HG02623 (cell line): ENCODE data around the gene RIMS1.
A peak's percentile ranks its signal among the peaks of the same experiment; 100 is the strongest.

Experiments used
- ATAC-seq: cut with Tn5 transposase; IDR thresholded peaks from one replicate; pipeline ENCODE4 v1.9.1; 2021; ENCODE audit warnings: moderate library complexity; ENCODE audit not compliant: unreplicated experiment

RIMS1 gene, protein sequence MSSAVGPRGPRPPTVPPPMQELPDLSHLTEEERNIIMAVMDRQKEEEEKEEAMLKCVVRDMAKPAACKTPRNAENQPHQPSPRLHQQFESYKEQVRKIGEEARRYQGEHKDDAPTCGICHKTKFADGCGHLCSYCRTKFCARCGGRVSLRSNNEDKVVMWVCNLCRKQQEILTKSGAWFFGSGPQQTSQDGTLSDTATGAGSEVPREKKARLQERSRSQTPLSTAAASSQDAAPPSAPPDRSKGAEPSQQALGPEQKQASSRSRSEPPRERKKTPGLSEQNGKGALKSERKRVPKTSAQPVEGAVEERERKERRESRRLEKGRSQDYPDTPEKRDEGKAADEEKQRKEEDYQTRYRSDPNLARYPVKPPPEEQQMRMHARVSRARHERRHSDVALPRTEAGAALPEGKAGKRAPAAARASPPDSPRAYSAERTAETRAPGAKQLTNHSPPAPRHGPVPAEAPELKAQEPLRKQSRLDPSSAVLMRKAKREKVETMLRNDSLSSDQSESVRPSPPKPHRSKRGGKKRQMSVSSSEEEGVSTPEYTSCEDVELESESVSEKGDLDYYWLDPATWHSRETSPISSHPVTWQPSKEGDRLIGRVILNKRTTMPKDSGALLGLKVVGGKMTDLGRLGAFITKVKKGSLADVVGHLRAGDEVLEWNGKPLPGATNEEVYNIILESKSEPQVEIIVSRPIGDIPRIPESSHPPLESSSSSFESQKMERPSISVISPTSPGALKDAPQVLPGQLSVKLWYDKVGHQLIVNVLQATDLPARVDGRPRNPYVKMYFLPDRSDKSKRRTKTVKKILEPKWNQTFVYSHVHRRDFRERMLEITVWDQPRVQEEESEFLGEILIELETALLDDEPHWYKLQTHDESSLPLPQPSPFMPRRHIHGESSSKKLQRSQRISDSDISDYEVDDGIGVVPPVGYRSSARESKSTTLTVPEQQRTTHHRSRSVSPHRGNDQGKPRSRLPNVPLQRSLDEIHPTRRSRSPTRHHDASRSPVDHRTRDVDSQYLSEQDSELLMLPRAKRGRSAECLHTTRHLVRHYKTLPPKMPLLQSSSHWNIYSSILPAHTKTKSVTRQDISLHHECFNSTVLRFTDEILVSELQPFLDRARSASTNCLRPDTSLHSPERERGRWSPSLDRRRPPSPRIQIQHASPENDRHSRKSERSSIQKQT (N-terminal part only)

GRCh38 chr6:71886184-71887005, at the start of gene RIMS1:
TSS of gene RIMS1 (plus strand) at chr6:71886550. CDS start at chr6:71887024, 474 bp downstream.
- ATAC-seq: peak; percentile 79

DNA sequence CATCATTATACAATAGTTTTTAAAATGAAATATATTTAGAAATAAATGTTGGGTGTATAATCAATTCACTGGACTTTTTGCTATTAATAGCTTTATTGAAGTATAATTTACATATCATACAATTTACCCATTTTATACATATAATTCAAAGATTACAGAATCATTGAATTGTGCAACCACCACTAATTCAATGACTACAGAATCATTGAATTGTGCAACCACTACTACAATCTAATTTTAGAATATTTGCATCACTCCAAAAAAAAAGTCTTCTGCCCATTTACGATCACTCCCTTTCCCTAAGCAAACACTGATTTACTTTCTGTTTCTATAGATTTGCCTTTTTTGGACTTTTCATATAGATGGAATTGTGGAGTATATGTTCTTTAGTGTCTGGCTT, 35.1 kb upstream of the RIMS1 start:
- ATAC-seq: no peak

GRCh38 chr6:71852948-71853347, 33.4 kb upstream of the RIMS1 start:
- ATAC-seq: no peak

DNA sequence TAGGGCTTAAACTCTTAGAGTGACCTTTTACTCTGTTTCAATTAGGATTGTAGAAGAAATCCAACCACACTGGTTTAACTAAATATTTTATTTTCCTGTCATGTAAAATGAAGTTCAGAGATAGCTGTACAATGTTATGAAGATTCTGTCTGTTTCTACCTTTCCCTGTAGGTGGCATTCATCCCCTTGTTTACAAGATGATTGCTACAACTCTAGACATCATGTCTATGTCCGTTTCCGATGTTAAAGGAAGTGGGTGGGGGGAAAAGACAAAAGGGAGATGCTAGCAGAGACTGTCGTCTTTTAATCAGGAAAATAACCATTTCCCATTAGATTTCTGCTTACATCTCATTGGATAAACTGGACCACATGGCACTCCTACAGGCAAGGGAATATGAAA, 30.9 kb upstream of the RIMS1 start:
- no peak for ATAC-seq

DNA sequence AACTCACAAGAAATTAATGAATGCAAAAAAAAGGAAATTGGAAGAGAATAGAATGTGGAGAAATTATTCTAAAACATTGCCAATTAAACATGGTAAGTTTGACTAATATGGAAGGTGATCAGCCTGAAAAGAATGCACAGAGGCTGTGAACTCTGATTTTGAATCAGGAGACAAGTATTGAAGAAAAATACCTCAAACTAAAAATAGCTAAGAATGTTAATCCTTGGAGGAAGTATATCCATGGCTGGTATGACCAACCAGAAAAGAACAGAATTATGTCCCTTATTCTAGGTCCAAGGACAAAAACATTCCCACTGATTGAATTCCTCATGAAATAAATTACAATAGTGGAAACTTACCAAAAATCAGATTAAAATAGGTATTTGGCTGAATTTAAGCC, 7.3 kb upstream of the RIMS1 start:
- ATAC-seq: no peak

GRCh38 chr6:71887006-71887743, 825 bp downstream of the RIMS1 start:
- ATAC-seq: no peak

DNA sequence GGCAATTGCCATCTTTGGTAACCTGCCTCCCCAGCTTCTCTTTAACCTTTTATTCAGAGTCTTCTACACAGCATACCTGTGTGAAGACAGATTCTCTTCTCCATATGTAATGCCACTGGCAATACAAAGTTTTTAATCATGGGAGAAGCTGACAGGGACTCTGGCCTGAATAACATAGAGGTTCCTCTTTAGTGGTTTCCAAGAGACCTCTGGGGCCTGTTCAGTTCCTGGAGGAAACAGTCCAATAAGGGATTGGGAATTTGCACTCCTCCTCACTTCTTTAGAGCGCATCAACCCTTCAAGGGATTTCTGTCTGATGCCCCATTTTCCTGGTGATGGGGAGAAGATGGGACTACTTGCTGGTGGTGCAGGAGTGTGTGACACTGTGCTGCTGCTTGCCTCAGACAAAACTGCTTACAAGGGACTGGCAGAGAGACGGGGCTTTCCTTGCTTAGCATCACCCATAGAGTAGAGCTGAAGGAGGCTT, 1.4 kb downstream of the RIMS1 start:
- no peak for ATAC-seq

DNA sequence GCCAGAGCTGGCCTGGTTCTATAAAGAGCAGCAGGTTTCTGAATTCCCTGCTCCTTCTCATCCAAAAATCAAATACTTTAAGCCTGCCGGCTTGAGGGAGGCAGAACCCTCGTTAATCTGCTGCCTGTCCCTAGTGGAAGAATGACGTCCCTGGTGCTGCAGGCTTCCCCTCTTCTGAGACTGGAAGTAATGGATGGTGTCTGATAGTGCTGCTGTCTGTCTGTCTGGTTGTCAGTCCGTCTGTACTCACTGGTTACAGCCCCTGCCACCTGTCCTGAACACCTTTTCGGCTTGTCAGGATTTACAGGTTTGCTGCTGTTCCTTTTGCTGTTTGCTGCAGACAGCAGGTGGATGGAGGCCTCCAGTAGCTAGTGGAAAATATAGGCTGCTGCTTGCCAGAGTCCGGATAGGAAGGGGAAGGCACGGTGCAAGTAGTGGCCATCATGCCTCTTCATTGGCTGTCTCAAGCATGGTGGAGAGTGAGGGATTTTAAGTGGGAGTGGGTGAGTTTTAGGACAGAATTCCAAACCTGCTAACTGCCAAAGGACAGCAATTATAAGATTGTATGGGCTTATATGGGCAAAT, 2.5 kb downstream of the RIMS1 start:
- ATAC-seq: no peak

DNA sequence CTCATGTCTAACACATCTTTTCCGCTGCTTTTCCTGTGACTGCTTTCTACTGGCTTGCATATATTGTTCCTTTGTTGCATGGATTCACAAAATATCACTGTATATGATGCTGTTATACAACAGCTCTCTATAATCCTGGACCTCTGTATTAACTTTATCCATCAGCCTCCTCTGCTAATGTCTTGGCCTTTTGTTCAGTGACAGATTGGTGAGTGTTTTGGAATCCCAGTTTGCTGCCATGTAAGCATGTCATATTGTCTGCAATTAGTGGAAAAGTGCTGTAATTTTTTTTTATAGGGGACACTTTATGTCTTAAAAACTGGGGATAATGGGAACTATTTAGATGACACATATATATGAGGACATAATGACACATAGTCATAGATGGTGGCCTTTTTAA, 3.0 kb downstream of the RIMS1 start:
- no peak for ATAC-seq

- no peak for ATAC-seq
Observed at GRCh38 chr6:71892641-71893040, 6.3 kb downstream of the RIMS1 start.

- ATAC-seq: no peak
Observed at GRCh38 chr6:71900642-71901041, 14.3 kb downstream of the RIMS1 start.

GRCh38 chr6:71902261-71902660, 15.9 kb downstream of the RIMS1 start:
- no peak for ATAC-seq

DNA sequence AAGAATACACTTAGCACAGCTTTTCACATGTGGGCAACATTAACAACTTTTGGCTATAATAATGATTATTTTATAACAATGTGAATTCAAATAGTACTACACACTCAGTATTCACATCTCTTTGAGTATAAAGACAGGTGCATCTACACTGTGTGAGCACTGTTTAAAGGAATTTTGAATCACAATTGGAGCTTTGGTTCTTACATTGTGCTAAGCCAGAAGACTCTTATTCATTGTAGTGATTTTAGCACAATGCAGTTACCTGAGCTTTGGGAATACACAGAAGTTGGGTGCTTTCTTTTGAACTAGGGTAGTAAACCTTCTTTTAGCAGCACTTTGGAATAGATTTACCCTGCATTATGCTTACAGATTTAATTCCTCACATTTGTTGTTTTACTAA, 20.5 kb downstream of the RIMS1 start:
- ATAC-seq: no peak

- peak; percentile 58 for ATAC-seq
Observed at GRCh38 chr6:71908162-71908765, 21.9 kb downstream of the RIMS1 start.

DNA sequence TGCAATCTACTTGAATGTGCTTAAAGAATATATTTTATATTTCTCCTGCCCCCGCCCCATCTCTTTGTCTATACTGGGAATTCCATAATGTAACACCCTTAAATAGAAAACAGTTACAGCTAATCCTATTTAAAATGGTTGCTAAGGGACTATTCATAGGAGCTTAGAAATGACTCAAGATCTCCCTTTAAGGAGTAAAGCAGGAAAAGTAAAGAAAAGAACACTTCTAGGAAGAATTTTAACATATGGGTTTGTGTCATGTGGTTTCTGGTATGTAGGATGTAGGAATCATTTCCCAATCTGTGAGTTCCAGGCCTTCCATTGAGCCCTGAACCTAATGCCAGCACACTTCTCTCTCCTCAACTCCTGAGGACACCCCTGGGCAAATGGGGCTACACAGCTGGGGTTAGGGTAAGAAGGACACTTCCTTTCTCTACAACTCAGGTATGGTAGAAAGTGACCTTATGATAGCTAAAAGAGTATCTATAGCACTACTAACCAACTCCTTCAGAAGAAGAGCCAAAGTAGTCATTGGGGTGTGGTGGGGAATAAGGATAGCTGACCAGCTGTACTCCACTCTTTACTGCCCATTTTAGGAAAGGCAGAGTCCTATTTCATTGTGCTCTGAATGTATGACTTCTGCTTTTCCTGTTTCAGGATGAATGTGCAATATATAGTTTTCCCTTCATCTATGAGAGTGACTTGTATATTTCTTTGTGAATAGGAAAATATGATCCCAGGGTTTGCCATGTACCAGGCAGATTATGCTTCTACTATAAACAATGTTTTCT, 27.3 kb downstream of the RIMS1 start:
- no peak for ATAC-seq

- no peak for ATAC-seq
Observed at GRCh38 chr6:71929047-71929446, 42.7 kb downstream of the RIMS1 start.

DNA sequence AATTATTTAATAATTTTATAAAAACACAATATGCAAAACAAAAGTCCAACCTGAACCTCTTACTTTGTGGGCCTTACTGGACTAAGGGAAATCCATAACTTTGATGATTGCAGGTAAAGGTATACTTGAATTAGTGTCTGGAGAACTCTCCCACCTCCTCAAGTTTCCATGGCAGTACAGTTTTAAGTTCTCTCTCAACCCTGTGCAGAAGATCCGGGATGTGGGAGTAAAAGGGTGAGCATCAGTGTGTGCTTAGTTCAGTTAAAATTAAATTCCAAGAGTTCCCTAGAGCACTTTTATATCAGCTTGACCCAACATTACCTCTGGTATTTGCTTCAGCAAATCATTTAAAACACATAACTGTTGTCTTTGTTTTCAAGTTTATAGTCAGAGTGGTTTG, 47.5 kb downstream of the RIMS1 start:
- no peak for ATAC-seq

DNA sequence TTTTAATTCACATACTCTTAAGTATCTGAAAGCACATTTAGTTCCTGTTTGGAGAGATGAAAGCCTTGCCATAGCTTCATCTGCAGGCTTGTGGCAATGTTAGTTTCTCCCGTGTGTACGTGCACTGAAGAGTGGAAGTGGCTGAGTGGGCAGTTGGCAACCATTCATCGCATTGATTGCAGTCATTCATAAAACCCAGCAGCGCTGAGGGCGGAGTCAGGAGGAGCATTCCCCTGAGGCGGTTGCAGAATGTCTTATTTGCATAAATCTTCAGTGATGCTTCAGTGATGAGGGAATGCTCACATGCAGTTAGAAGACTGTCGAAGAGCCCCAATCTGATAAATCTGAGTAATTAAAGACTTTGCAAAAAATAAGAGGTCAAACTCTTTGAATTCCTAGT, 79.1 kb downstream of the RIMS1 start:
- ATAC-seq: no peak
